Left lung (tissue), 10 donors: Measurements from ENCODE around the gene FAM43B. TPM values are rescaled to one million over a fixed set of nuclear protein-coding genes. Genes with fewer than 3 reads are reported as not detected.

Source experiments
- ATAC-seq: fragments of 200-7000 bp; cut with Tn5 transposase; one replicate; pipeline ENCODE4 v1.9.1; 2020; ENCODE audit warnings: moderate library complexity
- DNase-seq, 4 donors: peaks; one replicate each; pipeline ENCODE4 v3.0.0-alpha.2; 2013 to 2020
- H3K27ac ChIP-seq, 2 donors: fragments of 200-600 bp; sonication (generic) in 1 of 2; one replicate each; pipeline versions ENCODE4 v1.5.0 to v1.8.0; 2020 to 2021
- H3K27me3 ChIP-seq, 2 donors: fragments of 200-600 bp; sonication (generic) in 1 of 2; one replicate each; pipeline versions ENCODE4 v1.5.0 to v1.8.0; 2020 to 2021
- H3K36me3 ChIP-seq, 2 donors: fragments of 200-600 bp; sonication (generic) in 1 of 2; one replicate each; pipeline versions ENCODE4 v1.5.0 to v1.8.0; 2020 to 2021
- H3K4me1 ChIP-seq, 2 donors: fragments of 200-600 bp; one replicate each; pipeline ENCODE4 v1.8.0; 2021
- H3K4me3 ChIP-seq, 2 donors: fragments of 200-600 bp; sonication (generic) in 1 of 2; one replicate each; pipeline versions ENCODE4 v1.5.0 to v1.8.0; 2020 to 2021; ENCODE audit warnings: mild to moderate bottlenecking in 1 of 2
- H3K9me3 ChIP-seq, 2 donors: fragments of 200-600 bp; sonication (generic) in 1 of 2; one replicate each; pipeline versions ENCODE4 v1.5.0 to v1.8.0; 2020 to 2021
- CTCF ChIP-seq, 2 donors: fragments of 200-600 bp; sonication (generic) in 1 of 2; IDR thresholded peaks; one replicate each; pipeline versions ENCODE4 v1.5.0 to v1.8.0; 2021; ENCODE audit warnings: antibody characterized with exemption in 2 of 2
- intact Hi-C, 2 donors: fragments of 100-400 bp; cut with DNase I; formaldehyde crosslinking; loops; one replicate each; pipeline versions ENCODE4 v1.11.2 to v1.14.2; 2022
- polyA plus RNA-seq, 6 donors: library from polyadenylated mRNA; unstranded; fragments of 120-200 nt; gene quantifications; one replicate each; pipeline ENCODE4 v1.2.1, GENCODE V29; 2013; ENCODE audit not compliant: insufficient read length in 6 of 6
- total RNA-seq, 2 donors: library from RNA; stranded (reverse); fragmentation: NEBNext Ultra II Directional; extraction: Animal tissue kit (Norgen Biotek cat#: 25700); gene quantifications; one replicate each; pipeline ENCODE4 v1.2.1, GENCODE V29; 2021
- donor health status: DM: no; HTN: yes; CAD: no.
- donor health status: DM: no; HTN: no; CAD: no.

The FAM43B gene
- total and polyA plus RNA-seq, 8 donors: 0.41 to 1.1 (median 0.69) TPM

- intact Hi-C loops: no loop called here
- DNase-seq (no peak), ATAC-seq (no peak)
- H3K27me3 ChIP-seq: peaks cover 2 to 76% of the 10 kb centered on the region in 2 donors
- no peaks in the 10 kb centered on the region for H3K9me3 ChIP-seq
- TF ChIP-seq CTCF (IDR thresholded peaks at IDR 0.05): no peak
- H3K4me1 ChIP-seq: no peaks in the 10 kb centered on the region
- H3K4me3 ChIP-seq: no peak overlapping the region
- no peaks in the 10 kb centered on the region for H3K36me3 ChIP-seq
- no peak overlapping the region for H3K27ac ChIP-seq
Observed at GRCh38 chr1:20538227-20538626, 14.1 kb upstream of the FAM43B start.

DNA sequence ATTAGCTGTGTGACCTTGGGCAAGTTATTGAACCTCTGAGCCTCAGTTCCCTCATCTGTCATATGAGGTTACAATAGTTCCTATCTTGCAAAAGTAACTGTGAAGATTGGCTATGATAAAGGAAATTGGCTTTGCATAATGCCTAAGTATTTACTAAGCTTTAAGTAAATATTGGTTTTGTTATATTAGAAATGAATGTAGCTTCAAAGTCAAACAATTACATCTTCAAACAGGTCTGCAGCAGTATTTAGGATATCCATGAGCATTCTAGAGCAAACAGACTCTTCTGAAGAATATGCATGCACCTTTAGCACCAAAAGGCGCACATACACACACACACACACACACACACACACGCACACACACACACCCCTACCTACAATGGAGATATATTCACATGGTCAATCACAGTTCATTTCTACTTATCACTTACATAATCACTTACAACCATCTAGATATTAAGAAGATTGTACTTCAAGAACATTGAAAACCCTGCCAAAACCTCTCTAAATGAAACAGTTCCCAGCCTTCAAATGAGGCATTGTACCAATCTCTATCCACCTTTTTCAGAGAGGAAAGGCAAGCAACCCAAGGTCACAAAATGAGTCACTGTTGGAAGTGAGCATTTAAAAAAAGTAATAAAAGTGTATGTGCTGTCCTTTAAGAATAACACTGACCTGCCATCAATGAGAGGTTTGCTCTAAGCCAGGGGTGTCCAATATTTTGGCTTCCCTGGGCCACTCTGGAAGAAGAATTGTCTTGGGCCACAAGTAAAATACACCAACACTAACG lies 13.4 kb upstream of the FAM43B start:
- H3K36me3 ChIP-seq: no peaks in the 10 kb centered on the region
- ATAC-seq (no peak), DNase-seq (no peak)
- no peaks in the 10 kb centered on the region for H3K9me3 ChIP-seq
- intact Hi-C loops: no loop called here
- no peak overlapping the region for H3K4me3 ChIP-seq
- H3K27me3 ChIP-seq: peaks cover 2 to 76% of the 10 kb centered on the region in 2 donors
- no peaks in the 10 kb centered on the region for H3K4me1 ChIP-seq
- no peak for TF ChIP-seq CTCF (IDR thresholded peaks at IDR 0.05)
- no peak overlapping the region for H3K27ac ChIP-seq

DNA sequence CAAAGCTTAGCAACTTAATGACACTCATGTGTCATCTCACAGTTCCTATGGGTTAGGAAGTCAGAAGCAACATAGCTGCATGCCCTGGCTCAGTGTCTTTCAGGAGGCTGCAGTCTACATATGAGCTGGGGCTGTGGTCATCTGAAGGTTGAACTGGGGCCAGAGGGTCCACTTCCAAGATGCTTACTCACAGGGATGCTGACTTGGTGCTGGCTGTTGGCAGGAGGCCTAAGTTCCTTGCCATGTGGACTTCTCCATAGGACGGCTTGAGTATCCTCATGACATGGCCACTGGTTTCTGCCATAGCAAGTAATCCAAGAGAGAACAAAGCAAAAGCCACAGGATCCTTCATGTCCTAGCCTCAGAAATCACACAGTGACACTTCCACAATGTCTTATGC lies 12.1 kb upstream of the FAM43B start:
- Histone ChIP-seq H3K27me3 (peaks cover 0 to 75% of the 10 kb centered on the region in 2 donors), H3K9me3 (no peaks in the 10 kb centered on the region), H3K27ac (no peak overlapping the region), H3K4me1 (no peaks in the 10 kb centered on the region), H3K36me3 (no peaks in the 10 kb centered on the region), H3K4me3 (no peak overlapping the region)
- ATAC-seq: no peak
- no peak for TF ChIP-seq CTCF (IDR thresholded peaks at IDR 0.05)
- intact Hi-C loops: no loop called here
- no peak for DNase-seq

- DNase-seq: no peak
- Histone ChIP-seq H3K9me3 (no peaks in the 10 kb centered on the region), H3K27me3 (peaks cover 10 to 99% of the 10 kb centered on the region in 2 donors)
Observed at GRCh38 chr1:20546637-20547036, 5.7 kb upstream of the FAM43B start.

More at GRCh38 chr1:20546637-20547036, 5.7 kb upstream of the FAM43B start:
- intact Hi-C loops: no loop called here
- no peak for ATAC-seq
- Histone ChIP-seq H3K36me3 (no peaks in the 10 kb centered on the region), H3K4me3 (no peak overlapping the region), H3K27ac (no peak overlapping the region), H3K4me1 (no peaks in the 10 kb centered on the region)
- TF ChIP-seq CTCF (IDR thresholded peaks at IDR 0.05): no peak
